Uterus (tissue), 4 donors: ENCODE measurements around the gene ATP4A. TPM values are rescaled to one million over a fixed set of nuclear protein-coding genes. Genes with fewer than 3 reads are reported as not detected.

Source experiments
- DNase-seq, 2 donors: peaks; one replicate each; pipeline ENCODE4 v3.0.0-alpha.2; 2019 to 2020
- H3K27ac ChIP-seq, 2 donors: fragments of 200-600 bp; sonication (generic); 1 replicate in 1 of 2; 2 replicates in 1 of 2; pipeline ENCODE4 v1.5.1; 2016 to 2018
- H3K27me3 ChIP-seq, 2 donors: fragments of 200-600 bp; sonication (generic); one replicate each; pipeline ENCODE4 v1.5.1; 2018 to 2019; ENCODE audit warnings: control low read depth in 1 of 2
- H3K36me3 ChIP-seq, 2 donors: fragments of 200-600 bp; sonication (generic); one replicate each; pipeline ENCODE4 v1.5.1; 2019; ENCODE audit warnings: control low read depth in 1 of 2
- H3K4me1 ChIP-seq, 2 donors: fragments of 200-600 bp; sonication (generic); one replicate each; pipeline ENCODE4 v1.5.1; 2018 to 2019; ENCODE audit warnings: control low read depth in 1 of 2
- H3K4me3 ChIP-seq, 2 donors: fragments of 200-600 bp; sonication (generic); 1 replicate in 1 of 2; 2 replicates in 1 of 2; pipeline ENCODE4 v1.5.1; 2018 to 2019; ENCODE audit warnings: mild to moderate bottlenecking in 1 of 2
- H3K9me3 ChIP-seq, 2 donors: fragments of 200-600 bp; sonication (generic); one replicate each; pipeline ENCODE4 v1.5.1; 2019; ENCODE audit warnings: control low read depth in 1 of 2
- POLR2A ChIP-seq, 2 donors: fragments of 450-650 bp; IDR thresholded peaks; one replicate each; pipeline ENCODE4 v1.6.1; 2016; ENCODE audit warnings: antibody characterized with exemption in 2 of 2, mild to moderate bottlenecking in 1 of 2, moderate library complexity in 1 of 2
- intact Hi-C: fragments of 100-400 bp; cut with DNase I; formaldehyde crosslinking; loops from one replicate; pipeline ENCODE4 v1.15.1; 2023; ENCODE audit warnings: low total_unique reads
- total RNA-seq, 4 donors: library from RNA; depleted of rRNA in 3 of 4; stranded (reverse); fragments of >200 nt in 3 of 4; gene quantifications; one replicate each; pipeline versions ENCODE4 v1.1.0 to v1.2.4, GENCODE V29; 2014 to 2023
- TF ChIP-seq, protein P1 (sequence below), 4 experiments: fragments of 200-600 bp in 2 of 4; fragments of 450-650 bp in 2 of 4; sonication (generic) in 2 of 4; IDR thresholded peaks; one replicate each; pipeline ENCODE4 v1.5.1; 2016 to 2019; ENCODE audit warnings: antibody characterized with exemption in 4 of 4, mild to moderate bottlenecking in 2 of 4, moderate library complexity in 1 of 4
- donor health status: DM: yes; HTN: yes; CAD: no.

The ATP4A gene
- under 1 TPM in 1 of 4 donors, not detected in 3; 0.14 TPM for total RNA-seq

DNA sequence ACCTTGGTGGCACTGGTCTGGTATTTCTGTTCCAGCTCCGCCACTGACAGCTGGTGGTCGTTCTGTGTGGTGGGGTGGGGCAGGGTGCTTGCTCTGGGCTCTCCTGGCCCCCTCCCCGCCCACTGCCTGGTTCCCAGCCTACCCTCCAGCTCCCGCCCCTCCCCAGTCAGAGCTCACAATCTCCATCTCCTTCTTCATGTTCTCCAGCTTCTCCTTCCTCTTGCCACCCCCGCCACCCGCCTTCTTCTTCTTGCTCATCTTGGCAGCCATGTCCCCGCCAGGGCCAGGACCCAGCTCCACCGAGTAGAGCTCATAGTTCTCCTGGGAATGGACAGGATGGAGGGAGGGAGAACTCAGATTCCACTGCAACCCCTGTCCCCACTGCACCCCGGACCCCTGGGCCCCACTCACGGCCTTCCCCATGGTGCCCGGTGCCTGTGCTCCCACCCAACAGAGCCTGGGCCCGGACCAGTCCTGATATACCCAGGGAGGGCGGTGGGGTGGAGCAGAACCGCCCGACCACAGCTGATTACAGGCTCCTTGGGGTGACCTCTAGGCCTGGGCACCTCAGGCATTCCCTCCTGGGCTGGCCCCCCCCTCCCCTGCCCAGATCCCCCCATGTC is at the start of gene ATP4A:
ATP4A (minus strand) TSS at position 452 of the 623 bp plus-strand sequence; CDS start at position 423, 29 bp downstream.
- no peak within 1 kb of the TSS for H3K4me3 ChIP-seq
- intact Hi-C loops = no loop called here
- TF ChIP-seq, protein P1, sequence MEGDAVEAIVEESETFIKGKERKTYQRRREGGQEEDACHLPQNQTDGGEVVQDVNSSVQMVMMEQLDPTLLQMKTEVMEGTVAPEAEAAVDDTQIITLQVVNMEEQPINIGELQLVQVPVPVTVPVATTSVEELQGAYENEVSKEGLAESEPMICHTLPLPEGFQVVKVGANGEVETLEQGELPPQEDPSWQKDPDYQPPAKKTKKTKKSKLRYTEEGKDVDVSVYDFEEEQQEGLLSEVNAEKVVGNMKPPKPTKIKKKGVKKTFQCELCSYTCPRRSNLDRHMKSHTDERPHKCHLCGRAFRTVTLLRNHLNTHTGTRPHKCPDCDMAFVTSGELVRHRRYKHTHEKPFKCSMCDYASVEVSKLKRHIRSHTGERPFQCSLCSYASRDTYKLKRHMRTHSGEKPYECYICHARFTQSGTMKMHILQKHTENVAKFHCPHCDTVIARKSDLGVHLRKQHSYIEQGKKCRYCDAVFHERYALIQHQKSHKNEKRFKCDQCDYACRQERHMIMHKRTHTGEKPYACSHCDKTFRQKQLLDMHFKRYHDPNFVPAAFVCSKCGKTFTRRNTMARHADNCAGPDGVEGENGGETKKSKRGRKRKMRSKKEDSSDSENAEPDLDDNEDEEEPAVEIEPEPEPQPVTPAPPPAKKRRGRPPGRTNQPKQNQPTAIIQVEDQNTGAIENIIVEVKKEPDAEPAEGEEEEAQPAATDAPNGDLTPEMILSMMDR (IDR thresholded peaks at IDR 0.05) = no peak
- no peak for TF ChIP-seq POLR2A (IDR thresholded peaks at IDR 0.05)
- DNase-seq = no peak
- no peaks in the 10 kb centered on the region for H3K36me3 ChIP-seq
- no peaks in the 10 kb centered on the region for H3K4me1 ChIP-seq
- no peak within 1 kb of the TSS for H3K27ac ChIP-seq
- H3K27me3 ChIP-seq = peaks cover 3 to 12% of the 10 kb centered on the region in 2 donors
- no peaks in the 10 kb centered on the region for H3K9me3 ChIP-seq

DNA sequence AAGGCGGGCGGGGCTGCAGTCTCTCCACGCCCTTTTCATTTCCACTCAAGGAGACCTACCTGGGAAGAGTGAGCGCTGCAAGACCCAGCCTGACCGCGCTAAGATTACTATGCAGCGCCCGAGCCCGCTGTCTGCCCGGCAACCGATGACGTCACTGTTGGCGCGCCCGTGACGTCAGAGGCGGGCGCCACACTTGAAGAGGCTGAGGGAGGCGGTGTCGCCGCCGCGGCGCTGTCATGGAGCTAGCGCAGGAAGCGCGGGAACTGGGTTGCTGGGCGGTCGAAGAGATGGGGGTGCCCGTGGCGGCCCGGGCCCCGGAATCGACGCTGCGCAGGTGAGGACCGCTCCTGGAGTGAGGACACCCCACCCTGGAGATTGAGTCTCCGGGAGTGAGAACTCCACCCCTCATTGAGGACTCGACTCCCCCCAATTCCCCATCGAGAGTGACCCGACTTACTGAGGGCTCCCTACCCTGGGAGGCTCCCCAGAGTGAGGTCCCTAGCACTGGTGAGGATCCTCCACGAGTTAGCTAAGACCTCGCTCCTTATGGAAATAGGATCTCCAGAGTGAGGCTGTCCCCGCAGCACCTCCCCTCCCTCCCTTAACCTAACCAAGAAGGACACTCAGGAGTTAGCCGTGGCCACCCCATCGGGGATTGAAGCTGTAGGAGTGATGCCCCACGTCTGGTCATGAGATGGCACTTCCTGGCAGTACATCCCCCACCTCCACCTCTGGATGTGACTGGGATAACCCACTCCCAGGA is 49.3 kb upstream of the ATP4A start, which contains the start of gene HAUS5:
HAUS5 (plus strand) TSS at position 177 of the 763 bp plus-strand sequence; CDS start at position 237, 60 bp downstream.
- Histone ChIP-seq H3K4me1 (peaks cover 0 to 4% of the 10 kb centered on the region in 2 donors), H3K9me3 (no peaks in the 10 kb centered on the region), H3K4me3 (peak within 1 kb of the TSS; percentile 54 to 78), H3K27ac (peak within 1 kb of the TSS; percentile 68 to 82), H3K36me3 (no peaks in the 10 kb centered on the region), H3K27me3 (no peaks in the 10 kb centered on the region)
- TF ChIP-seq, protein P1 (IDR thresholded peaks at IDR 0.05) = peak in 2 of 4 experiments; percentile 34 to 58
- peak in 1 of 2 donors; percentile 59 for TF ChIP-seq POLR2A (IDR thresholded peaks at IDR 0.05)
- DNase-seq = peak; percentile 93 to 95
- intact Hi-C loops = no loop called here

DNA sequence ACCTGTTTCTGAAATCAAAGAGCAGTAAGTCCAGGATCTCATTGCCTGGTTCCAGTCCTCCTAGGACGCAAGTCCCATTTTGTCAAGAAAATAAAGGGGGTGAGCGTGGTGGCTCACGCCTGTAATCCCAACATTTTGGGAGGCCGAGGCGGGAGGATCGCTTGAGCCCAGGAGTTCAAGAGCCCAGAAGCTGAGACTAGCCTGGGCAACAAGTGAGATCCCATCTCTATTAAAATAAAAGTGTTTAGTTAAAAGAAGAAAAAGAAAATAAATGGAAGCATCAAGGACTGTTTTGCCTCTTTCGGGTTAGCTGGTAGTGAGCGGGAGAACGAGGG is 48.7 kb upstream of the ATP4A start:
- peak overlapping the region in 1 of 2 donors; percentile 82 for H3K27ac ChIP-seq
- H3K4me1 ChIP-seq = peaks cover 0 to 4% of the 10 kb centered on the region in 2 donors
- DNase-seq = no peak
- intact Hi-C loops = no loop called here
- H3K4me3 ChIP-seq = peak overlapping the region; percentile 54 to 78
- TF ChIP-seq, protein P1 (IDR thresholded peaks at IDR 0.05) = no peak
- no peak for TF ChIP-seq POLR2A (IDR thresholded peaks at IDR 0.05)
- H3K27me3 ChIP-seq = no peaks in the 10 kb centered on the region
- no peaks in the 10 kb centered on the region for H3K9me3 ChIP-seq
- H3K36me3 ChIP-seq = no peaks in the 10 kb centered on the region

DNA sequence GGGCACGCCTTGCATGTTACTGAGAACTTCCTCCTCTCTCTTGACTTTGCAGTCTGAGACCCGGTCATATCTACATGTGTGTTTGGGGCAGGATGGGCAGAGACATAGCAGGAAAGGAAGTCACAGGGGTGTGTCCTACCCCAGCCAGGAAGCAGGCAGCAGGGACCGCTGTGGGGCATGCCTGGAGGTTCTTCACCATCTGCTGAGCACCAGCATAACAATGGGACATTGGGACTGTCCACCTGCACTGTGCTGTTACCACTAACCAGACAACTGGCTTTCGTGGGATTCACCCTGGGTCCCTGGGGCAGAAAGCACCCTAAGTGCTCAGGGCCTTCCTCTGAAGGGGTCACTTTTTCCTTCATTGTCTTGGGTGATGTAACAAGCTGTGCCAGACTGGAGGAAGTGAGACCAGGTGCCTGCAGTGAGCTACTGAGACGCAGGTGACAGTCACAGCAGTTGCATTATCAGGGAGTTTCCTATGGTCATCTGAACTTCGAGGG is 46.4 kb upstream of the ATP4A start:
- Histone ChIP-seq H3K4me1 (peaks cover 0 to 4% of the 10 kb centered on the region in 2 donors), H3K27ac (no peak overlapping the region), H3K36me3 (no peaks in the 10 kb centered on the region), H3K27me3 (no peaks in the 10 kb centered on the region), H3K4me3 (no peak overlapping the region), H3K9me3 (no peaks in the 10 kb centered on the region)
- intact Hi-C loops = no loop called here
- no peak for DNase-seq
- TF ChIP-seq, protein P1 (IDR thresholded peaks at IDR 0.05) = no peak
- TF ChIP-seq POLR2A (IDR thresholded peaks at IDR 0.05) = no peak

DNA sequence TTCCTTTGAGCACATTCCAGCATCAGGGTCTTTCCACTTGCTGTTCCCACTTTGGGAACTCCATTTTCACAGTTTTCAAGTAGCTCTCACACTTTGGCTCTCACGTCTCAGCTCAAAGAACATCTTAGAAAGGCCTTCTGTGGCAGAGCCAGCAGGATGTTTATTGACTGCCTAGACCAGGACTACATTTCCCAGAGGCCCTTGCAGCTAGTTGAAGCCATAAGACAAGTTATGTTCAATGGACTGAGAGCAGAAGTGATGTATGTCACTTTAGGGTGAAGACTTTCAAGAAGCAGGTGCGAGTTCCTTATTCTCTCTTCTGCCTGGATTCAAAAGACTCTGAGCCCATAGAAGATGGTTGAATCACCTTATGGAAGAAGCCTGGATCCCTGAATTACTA is 44.8 kb upstream of the ATP4A start:
- Histone ChIP-seq H3K4me3 (no peak overlapping the region), H3K9me3 (no peaks in the 10 kb centered on the region), H3K36me3 (no peaks in the 10 kb centered on the region), H3K27me3 (no peaks in the 10 kb centered on the region), H3K27ac (no peak overlapping the region), H3K4me1 (peaks cover 0 to 4% of the 10 kb centered on the region in 2 donors)
- no peak for DNase-seq
- intact Hi-C loops = no loop called here
- no peak for TF ChIP-seq POLR2A (IDR thresholded peaks at IDR 0.05)
- TF ChIP-seq, protein P1 (IDR thresholded peaks at IDR 0.05) = no peak
